Measurements from ENCODE around the gene CACNA2D3.

DNA sequence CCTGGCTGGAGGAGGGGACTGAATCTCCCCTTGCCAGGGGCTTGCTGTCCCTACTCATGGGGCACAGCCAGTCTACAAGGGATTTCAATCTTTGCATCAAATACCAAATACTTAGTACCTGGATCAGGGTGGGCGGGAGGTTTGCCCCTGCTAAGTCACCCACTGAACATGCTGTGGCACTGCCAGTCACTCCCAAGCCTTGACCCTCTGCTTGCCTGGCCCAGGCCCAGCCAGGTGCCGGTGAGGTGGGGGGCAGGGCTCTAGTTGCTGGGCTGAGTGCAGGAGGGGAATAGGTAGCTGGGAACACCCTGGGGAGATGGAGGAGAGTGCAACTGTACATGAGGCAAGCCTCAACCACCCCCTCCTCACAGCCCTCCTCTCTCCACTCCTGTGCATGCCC lies 941.8 kb downstream of the CACNA2D3 start:
- TF ChIP-seq CBX8 (IDR thresholded peaks at IDR 0.05) (no peak), JUNB (IDR thresholded peaks at IDR 0.05) (no peak), NFE2L2 (conservative IDR thresholded peaks at IDR 0.05; ENCODE audit: low read length) (no peak), RFX5 (IDR thresholded peaks at IDR 0.05) (no peak), EP300 (IDR thresholded peaks at IDR 0.05) (no peak)
- TF ChIP-seq, protein P1, sequence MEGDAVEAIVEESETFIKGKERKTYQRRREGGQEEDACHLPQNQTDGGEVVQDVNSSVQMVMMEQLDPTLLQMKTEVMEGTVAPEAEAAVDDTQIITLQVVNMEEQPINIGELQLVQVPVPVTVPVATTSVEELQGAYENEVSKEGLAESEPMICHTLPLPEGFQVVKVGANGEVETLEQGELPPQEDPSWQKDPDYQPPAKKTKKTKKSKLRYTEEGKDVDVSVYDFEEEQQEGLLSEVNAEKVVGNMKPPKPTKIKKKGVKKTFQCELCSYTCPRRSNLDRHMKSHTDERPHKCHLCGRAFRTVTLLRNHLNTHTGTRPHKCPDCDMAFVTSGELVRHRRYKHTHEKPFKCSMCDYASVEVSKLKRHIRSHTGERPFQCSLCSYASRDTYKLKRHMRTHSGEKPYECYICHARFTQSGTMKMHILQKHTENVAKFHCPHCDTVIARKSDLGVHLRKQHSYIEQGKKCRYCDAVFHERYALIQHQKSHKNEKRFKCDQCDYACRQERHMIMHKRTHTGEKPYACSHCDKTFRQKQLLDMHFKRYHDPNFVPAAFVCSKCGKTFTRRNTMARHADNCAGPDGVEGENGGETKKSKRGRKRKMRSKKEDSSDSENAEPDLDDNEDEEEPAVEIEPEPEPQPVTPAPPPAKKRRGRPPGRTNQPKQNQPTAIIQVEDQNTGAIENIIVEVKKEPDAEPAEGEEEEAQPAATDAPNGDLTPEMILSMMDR (IDR thresholded peaks at IDR 0.05), result no peak

Data from A549 (cell line).